PFSK-1 (cell line): ENCODE results near the gene B3GALT4. TPM values are rescaled to one million over a fixed set of nuclear protein-coding genes. Genes with fewer than 3 reads are reported as not detected.

ENCODE experiments used
- FOXP2 ChIP-seq: optimal IDR thresholded peaks from 2 replicates; pipeline ENCODE3; 2011; ENCODE audit warnings: borderline replicate concordance, control low read depth, inconsistent platforms; ENCODE audit not compliant: insufficient read depth; ENCODE audit errors: extremely low read length, extremely low read depth
- POLR2AphosphoS5 ChIP-seq: IDR thresholded peaks from 2 replicates; pipeline ENCODE4 v1.6.1; 2012; ENCODE audit warnings: low read depth, mild to moderate bottlenecking, control low read depth, low read length, moderate library complexity
- REST ChIP-seq, 2 experiments: IDR thresholded peaks; 2 replicates each; pipeline versions ENCODE4 v1.6.1 to v1.8.0; 2011 to 2012; ENCODE audit warnings: low read depth in 2 of 2, low read length in 2 of 2, control low read depth in 1 of 2, inconsistent platforms in 1 of 2, mild to moderate bottlenecking in 1 of 2, moderate library complexity in 1 of 2; ENCODE audit not compliant: insufficient read depth in 1 of 2
- SIN3A ChIP-seq: IDR thresholded peaks from 2 replicates; pipeline ENCODE4 v1.6.1; 2012; ENCODE audit warnings: mild to moderate bottlenecking, low read length, moderate library complexity, borderline replicate concordance; ENCODE audit not compliant: insufficient read depth
- TAF1 ChIP-seq: IDR thresholded peaks from 2 replicates; pipeline ENCODE4 v1.6.1; 2012; ENCODE audit warnings: low read length, control low read depth, borderline replicate concordance; ENCODE audit not compliant: insufficient read depth
- polyA plus RNA-seq: library from polyadenylated mRNA; unstranded; fragments of >200 nt; gene quantifications from one replicate; pipeline ENCODE4 v1.2.1, GENCODE V29; 2012; ENCODE audit warnings: low read depth, missing spikeins; ENCODE audit not compliant: insufficient read length

The B3GALT4 gene
- polyA plus RNA-seq = 0.75 TPM

GRCh38 chr6:33276864-33277662, at the start of gene B3GALT4:
Gene B3GALT4 (plus strand): TSS chr6:33277123. CDS start chr6:33277420, 297 bp downstream.
- TF ChIP-seq POLR2AphosphoS5 (peak; percentile 94), SIN3A (peak; percentile 95; the same call in 1 of the 2 replicates), TAF1 (peak; percentile 10; the same call in 1 of the 2 replicates), FOXP2 (no peak), REST (IDR thresholded peaks at IDR 0.05; ENCODE audit: insufficient read depth in 1 of 2, low read depth in 2 of 2, low read length in 2 of 2) (0 out of 4 replicates have a peak, but pooled peaks of 1 of the 2 experiments have one; percentile 5)

- TF ChIP-seq SIN3A (no peak), TAF1 (no peak), POLR2AphosphoS5 (no peak), FOXP2 (no peak), REST (IDR thresholded peaks at IDR 0.05; ENCODE audit: insufficient read depth in 1 of 2, low read depth in 2 of 2, low read length in 2 of 2) (no peak)
Observed at GRCh38 chr6:33235221-33235634, 41.7 kb upstream of the B3GALT4 start.

GRCh38 chr6:33236328-33236727, 40.6 kb upstream of the B3GALT4 start:
- no peak for TF ChIP-seq FOXP2
- no peak for TF ChIP-seq REST (IDR thresholded peaks at IDR 0.05; ENCODE audit: insufficient read depth in 1 of 2, low read depth in 2 of 2, low read length in 2 of 2)

- TF ChIP-seq TAF1 (no peak), SIN3A (no peak), REST (IDR thresholded peaks at IDR 0.05; ENCODE audit: insufficient read depth in 1 of 2, low read depth in 2 of 2, low read length in 2 of 2) (no peak), POLR2AphosphoS5 (no peak), FOXP2 (no peak)
Observed at GRCh38 chr6:33236852-33237251, 40.1 kb upstream of the B3GALT4 start.
